GM18951 (cell line): Measurements from ENCODE around the gene VEGFB.

Experiments used
- POLR2A ChIP-seq: IDR thresholded peaks from 4 replicates; pipeline ENCODE4 v1.6.1; 2011; ENCODE audit warnings: mild to moderate bottlenecking; ENCODE audit not compliant: insufficient read length, insufficient read depth; ENCODE audit errors: extremely low read depth
- in situ Hi-C: fragments of 300-500 bp; cut with MboI; formaldehyde crosslinking; loops from one replicate; pipeline ENCODE4 v1.12.0; 2022; ENCODE audit warnings: low sequenced_read_pairs, mixed read lengths, inconsistent platforms; ENCODE audit not compliant: unreplicated experiment

VEGFB gene

GRCh38 chr11:64258356-64258755 is 24.0 kb downstream of the VEGFB start:
- no peak for TF ChIP-seq POLR2A
- in situ Hi-C loops, result no loop called here

- in situ Hi-C loops, result no loop called here
- no peak for TF ChIP-seq POLR2A
Measured at GRCh38 chr11:64258946-64259532, 24.7 kb downstream of the VEGFB start.

DNA sequence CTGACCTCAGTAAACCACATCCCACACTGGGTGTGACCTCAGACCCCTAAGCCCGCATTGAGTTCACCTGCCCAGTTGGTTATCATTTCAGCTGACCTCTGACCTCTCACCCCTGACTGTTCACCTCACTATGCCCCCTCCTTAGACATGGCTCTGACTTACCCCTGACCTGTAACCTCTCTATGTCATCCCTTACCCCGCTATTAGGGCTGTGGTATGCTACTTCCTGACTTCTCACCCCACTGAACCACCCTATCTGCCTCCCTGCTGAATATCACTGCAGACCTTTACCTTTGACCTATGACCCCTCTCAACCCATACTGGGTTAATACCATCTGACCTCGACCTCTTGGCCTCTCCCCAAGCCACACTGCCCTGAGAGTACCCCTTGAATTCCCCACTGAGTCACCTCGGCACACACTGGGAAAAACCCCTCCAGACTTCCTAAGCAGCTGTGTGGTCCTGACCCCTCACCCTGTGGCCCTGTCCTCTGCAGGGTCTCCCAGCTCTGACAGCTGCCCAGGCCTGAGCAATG is 25.2 kb downstream of the VEGFB start:
- no peak for TF ChIP-seq POLR2A
- in situ Hi-C loops, result no loop called here

DNA sequence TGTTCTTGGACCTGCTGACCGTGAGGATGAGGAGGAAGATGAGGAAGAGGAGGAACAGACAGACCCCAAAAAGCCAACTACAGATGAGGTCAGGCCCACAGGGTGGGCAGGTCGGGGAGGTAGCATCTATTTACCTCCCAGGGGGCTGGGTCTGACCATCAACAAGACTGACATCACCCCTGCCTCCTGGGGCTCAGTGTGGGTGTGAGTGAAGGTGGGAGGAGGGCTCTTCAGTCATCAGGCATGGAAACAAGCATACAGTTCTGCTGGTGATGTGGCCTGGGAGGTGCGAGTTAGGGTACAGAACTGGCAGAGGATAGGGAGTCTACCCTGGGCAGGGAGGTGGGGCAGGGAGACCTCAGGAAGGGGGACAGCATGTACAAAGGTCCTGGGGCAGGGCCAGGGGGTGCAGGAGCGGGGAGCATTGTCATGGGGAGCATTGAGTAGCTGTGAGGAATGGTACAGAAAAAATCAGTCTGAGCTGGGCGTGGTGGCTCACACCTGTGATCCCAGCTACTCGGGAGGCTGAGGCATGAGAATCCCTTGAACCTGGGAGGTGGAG is 25.8 kb downstream of the VEGFB start:
- no peak for TF ChIP-seq POLR2A
- in situ Hi-C loops, result no loop called here

DNA sequence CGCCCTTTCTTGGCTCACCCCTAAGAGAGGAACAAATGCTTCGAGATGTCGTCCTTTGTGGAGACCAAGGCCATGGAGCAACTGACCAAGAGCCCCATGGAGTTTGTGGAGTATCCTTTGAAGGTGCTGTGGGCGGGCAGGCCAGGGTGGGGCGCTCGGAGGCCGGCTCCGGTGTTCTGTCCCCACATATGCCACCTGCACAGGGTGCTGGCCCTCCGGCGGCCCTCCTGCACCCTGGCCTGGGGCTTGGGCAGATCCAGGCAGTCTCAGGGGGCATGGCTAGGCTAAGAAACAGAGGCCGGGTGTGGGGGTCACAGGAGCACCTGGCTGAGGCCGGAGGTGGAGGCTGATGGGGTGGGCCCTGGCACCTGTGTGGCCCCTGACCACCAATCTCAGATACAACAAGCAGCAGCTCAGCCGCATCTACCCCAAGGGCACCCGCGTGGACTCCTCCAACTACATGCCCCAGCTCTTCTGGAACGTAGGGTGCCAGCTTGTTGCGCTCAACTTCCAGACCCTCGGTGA is 27.2 kb downstream of the VEGFB start:
- in situ Hi-C loops, result no loop called here
- TF ChIP-seq POLR2A, result no peak

DNA sequence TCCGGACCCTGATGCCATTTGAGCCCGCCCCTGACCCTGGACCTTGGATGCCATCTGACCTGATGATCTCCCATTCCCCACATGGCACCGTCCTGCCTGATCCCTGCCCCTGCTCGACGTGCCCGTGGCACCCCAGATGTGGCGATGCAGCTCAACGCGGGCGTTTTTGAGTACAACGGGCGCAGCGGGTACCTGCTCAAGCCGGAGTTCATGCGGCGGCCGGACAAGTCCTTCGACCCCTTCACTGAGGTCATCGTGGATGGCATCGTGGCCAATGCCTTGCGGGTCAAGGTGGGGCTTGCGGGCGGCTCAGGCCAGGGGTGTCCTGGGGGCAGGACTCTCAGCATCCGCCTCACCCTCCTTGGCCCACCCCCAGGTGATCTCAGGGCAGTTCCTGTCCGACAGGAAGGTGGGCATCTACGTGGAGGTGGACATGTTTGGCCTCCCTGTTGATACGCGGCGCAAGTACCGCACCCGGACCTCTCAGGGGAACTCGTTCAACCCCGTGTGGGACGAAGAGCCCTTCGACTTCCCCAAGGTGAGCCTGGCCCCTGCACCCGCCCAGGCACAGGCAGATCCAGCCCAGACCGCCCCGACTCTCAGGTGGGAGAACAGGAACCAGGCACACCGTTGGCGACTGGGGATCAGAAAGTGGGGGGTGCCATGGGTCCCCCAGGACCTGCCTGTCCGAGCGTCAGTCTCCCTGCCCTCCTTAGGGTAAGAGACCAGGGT is 28.1 kb downstream of the VEGFB start:
- in situ Hi-C loops, result no loop called here
- no peak for TF ChIP-seq POLR2A

- in situ Hi-C loops, result no loop called here
- TF ChIP-seq POLR2A, result no peak
Measured at GRCh38 chr11:64263021-64263946, 28.9 kb downstream of the VEGFB start.

DNA sequence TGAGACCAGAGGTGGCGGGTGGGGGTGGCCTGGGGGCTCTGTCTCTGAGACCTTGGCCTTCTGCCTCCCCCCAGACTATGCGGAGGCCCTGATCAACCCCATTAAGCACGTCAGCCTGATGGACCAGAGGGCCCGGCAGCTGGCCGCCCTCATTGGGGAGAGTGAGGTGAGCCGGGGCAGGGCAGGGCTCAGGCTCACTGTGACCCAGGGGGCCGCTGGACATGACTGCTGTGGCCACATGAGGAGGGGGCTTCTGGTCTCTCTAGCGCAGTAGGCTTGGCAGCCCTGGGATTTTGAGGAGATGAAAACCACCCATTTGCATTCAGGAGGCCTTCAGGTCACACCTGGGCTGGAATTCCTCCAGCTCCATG is 29.5 kb downstream of the VEGFB start:
- in situ Hi-C loops, result no loop called here
- TF ChIP-seq POLR2A, result no peak

- in situ Hi-C loops, result no loop called here
- TF ChIP-seq POLR2A, result no peak
Measured at GRCh38 chr11:64264371-64264852, 30.0 kb downstream of the VEGFB start.

GRCh38 chr11:64265176-64266160 is 31.1 kb downstream of the VEGFB start:
- no peak for TF ChIP-seq POLR2A
- in situ Hi-C loops, result no loop called here

GRCh38 chr11:64266339-64266738 is 32.0 kb downstream of the VEGFB start:
- in situ Hi-C loops, result no loop called here
- TF ChIP-seq POLR2A, result no peak
